Measurements from ENCODE around the gene DNAH3.
"Not testable (repeated sequence)": the region's sequence is repeated elsewhere in the genome, so short reads cannot be mapped to it uniquely, and the experiment has no call there.

DNAH3 gene

DNA sequence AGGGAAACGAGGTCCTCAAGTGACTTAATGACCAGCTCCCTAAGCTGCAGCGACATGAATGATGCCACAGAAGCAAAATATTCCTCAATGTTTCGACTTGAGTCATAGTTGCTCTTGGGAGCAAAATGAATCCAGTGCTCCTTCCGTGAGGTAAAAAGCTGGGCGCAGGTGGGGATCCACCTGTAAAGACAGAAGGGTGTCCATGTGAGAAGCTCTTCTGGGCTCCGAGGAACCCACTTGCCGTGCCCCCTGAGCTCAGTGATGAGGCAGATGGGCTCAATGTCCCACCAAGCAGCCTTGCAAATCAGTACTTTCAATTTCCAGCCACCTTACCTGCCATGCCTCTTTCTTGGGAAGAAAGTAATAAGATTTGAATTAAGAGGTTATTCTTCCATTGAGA is 25.5 kb downstream of the DNAH3 start:
- TF ChIP-seq POLR2A (IDR thresholded peaks at IDR 0.05; ENCODE audit: low read length) (no peak), GATA1 (IDR thresholded peaks at IDR 0.05; ENCODE audit: low read depth, low read length) (no peak)
- DNase-seq, result no peak

DNA sequence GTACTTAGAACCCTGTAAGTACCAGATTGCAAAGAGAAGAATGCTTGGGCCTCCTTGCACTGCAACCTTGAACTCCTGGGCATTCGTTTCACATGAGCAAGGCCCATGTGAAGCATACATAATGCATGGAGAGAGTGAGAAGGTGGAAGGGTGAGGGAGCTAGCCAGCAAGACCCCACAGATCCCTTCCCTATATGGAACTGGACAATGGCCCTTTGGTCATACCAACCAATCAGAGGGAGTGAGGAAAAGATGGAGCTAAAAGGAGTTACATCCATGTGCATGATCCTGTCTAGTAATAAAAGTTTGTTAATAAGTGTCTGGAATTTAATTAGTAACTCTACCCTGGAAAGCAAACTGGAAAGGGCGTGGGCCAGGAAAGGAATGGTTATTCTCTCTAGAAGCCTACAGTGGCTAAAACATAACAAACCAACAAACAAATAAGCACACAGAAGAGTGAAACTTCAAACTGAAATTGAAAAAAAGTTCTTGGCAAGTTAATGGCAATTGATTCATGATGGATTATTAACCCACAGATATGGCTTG is 29.6 kb downstream of the DNAH3 start:
- no peak for DNase-seq
- TF ChIP-seq GATA1 (IDR thresholded peaks at IDR 0.05; ENCODE audit: low read depth, low read length) (no peak), POLR2A (IDR thresholded peaks at IDR 0.05; ENCODE audit: low read length) (no peak)

DNA sequence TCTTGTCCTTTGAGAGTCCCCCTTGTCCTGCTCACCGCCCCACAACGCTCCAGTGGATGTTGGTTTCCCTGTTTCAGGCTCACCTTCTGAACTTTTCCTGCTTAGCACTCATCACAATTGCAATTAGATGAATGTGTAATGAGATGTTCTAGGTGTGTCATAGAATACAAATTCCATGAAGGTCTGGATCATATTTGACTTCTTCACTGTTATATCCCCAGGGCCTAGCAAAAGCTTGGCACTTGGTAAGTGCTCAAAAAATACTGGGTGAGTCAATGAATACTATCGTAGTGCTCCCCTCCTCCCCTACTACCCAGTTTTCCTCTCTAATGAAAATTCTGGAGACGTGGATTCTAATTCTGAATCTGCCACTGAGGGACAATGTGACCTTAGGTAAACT is 33.1 kb downstream of the DNAH3 start:
- no peak for DNase-seq
- no peak for TF ChIP-seq POLR2A (IDR thresholded peaks at IDR 0.05; ENCODE audit: low read length)
- TF ChIP-seq GATA1 (IDR thresholded peaks at IDR 0.05; ENCODE audit: low read depth, low read length), result no peak

DNA sequence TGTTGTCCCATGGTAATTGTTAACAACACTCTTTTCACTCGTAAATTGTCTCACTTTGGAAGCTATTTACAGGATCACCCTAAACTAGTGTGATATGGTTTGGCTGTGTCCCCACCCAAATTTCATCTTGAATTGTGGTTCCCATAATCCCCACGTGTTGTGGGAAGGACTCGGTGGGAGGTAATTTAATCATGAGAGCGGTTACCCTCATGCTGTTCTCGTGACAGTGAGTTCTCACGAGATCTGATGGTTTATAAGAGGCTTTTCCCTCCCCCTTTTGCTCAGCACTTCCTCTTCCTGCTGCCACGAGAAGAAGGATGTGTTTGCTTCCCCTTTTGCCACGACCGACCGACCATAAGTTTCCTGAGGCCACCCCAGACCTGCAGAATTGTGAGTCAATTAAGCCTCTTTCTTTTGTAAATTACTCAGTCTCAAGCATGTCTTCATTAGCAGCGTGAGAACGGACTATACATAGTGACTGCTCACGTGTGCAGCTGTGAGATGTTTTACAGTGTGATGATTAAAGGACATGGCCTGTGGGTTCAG is 34.4 kb downstream of the DNAH3 start:
- no peak for DNase-seq
- TF ChIP-seq GATA1 (IDR thresholded peaks at IDR 0.05; ENCODE audit: low read depth, low read length), result no peak

DNA sequence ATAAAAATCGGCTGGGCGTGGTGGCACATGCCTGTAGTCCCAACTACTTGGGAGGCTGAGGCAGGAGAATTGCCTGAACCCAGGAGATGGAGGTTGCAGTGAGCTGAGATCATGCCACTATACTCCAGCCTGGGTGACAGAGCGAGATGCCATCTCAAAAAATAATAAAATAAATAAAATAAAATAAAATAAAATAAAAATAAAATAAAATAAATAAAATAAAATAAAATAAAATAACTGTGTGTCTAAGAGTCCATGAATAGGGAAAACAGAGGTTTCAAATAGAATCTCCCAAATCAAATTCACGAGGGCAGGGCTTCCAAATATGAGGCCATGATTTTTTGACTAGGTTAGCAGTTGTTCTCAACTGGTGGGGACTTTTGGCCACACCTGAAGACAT is 35.1 kb downstream of the DNAH3 start:
- DNase-seq, result not testable (repeated sequence)

DNA sequence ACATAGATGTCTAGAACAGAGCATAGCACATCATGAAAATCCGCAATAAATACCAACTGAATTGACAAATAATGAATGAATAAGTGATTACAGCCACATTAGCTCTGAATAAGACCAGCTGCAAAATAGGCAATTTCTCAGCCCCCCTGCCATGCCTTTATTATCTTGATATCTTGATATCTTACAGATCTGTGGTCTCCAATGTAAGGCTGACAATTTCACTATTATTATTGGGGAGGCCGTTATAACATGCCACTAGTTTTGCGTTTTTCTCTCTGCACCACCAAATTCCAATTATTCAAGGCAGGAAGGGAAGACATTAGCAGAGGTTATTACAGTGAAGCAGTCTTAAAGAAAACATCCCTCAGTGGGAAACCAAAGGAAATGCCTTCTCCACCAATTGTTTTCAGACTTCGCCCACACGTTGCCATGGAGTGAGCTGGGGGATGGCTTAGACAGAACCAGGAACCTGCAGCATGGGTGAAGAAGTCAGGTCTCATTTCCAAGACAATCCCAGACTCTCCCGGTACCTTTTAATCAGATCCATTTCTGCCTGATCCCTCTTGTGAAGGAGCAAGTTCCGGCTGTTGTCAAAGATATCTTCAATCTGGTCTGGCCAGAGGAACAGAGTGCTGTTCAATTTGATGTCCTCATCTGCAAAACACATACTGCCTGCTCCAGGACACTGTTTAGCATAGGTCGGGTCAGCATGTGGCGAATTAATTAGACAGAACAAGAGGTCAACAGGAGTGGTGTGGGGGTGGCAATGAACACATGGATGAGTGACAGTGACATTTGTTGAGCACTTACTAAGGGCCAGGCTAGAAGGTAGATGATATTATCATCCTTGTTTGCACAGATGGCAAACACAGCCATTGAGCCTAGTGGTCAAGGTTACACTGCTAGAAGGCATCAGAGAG is 46.4 kb downstream of the DNAH3 start:
- no peak for DNase-seq
- no peak for TF ChIP-seq POLR2A (IDR thresholded peaks at IDR 0.05; ENCODE audit: low read length)
- TF ChIP-seq GATA1 (IDR thresholded peaks at IDR 0.05; ENCODE audit: low read depth, low read length), result no peak

DNA sequence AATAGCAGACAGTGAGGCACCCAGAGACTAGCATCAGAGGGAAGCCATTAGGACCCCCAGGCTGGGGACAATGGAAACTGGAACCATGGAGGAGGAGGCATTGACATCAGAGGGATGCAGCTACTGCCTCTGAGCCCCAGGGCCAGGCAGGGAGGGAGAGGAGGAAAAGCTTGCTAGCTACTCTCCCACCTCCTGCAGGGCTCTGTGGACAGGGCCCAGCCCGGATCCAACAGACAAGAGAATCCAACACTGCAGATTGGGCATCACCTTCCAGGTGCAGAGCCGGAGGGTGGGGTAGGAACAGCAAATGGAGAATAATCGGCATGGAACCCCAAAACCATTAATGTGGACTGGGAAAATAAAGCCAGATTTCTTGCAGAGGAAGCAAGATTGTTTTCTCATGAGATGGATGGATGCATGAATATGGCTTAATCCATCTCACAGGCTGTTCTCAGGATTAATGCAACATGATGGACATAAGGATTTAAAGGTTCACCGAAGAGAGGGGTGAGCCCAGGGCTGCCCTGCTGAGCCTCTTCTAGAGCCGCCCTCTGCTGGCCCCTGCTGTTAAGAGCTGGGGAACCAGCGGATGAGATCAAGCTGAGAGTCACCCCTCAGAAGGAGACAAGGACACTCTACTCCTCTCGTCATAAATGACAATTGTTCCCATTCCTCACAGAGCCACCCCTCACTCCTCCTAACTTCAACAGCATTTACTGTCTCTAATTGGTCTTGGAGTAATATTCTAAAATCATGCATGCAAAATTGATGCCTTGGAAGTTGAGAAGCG is 48.8 kb downstream of the DNAH3 start:
- no peak for TF ChIP-seq GATA1 (IDR thresholded peaks at IDR 0.05; ENCODE audit: low read depth, low read length)
- no peak for TF ChIP-seq POLR2A (IDR thresholded peaks at IDR 0.05; ENCODE audit: low read length)
- peak; percentile 16 to 24 for DNase-seq

DNA sequence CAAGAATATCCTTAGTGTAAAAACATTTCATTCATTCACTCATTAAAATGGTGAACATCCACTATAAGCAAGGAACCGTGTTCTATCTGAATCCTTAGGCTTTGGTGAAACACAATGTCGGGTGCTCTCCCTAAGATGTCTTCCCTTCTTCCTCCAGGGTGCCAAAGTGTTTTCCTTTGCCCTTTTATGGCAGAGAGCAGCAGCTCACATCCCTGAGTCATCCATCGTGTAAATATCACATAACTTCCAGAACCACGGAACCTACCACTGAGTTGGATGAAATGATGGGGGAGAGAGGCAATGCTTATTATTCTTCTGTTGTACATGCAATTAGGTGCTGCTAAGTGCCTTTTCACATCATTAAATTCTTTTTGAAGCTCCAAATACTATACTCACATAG is 50.2 kb downstream of the DNAH3 start:
- no peak for TF ChIP-seq POLR2A (IDR thresholded peaks at IDR 0.05; ENCODE audit: low read length)
- TF ChIP-seq GATA1 (IDR thresholded peaks at IDR 0.05; ENCODE audit: low read depth, low read length), result no peak
- no peak for DNase-seq

DNA sequence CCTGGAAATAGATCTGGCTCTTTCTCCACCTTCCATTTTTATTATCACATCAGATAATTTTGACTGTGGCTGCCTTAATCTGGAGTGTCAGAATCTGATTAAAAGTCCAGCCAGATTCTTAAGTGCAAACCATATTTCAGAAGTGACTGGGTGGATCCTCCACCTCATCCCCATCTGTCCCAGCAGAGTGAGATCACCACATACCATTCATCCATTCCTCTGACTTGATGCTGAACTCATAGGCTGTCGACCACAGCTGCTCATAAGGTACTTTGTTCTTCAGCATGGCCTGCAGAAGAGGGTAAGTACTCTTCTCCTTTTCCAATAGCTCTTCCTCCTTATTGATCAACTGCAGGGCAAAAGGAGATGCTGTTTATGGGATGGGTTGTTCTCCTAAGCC is 53.5 kb downstream of the DNAH3 start:
- TF ChIP-seq GATA1 (IDR thresholded peaks at IDR 0.05; ENCODE audit: low read depth, low read length), result no peak
- no peak for TF ChIP-seq POLR2A (IDR thresholded peaks at IDR 0.05; ENCODE audit: low read length)
- no peak for DNase-seq

DNA sequence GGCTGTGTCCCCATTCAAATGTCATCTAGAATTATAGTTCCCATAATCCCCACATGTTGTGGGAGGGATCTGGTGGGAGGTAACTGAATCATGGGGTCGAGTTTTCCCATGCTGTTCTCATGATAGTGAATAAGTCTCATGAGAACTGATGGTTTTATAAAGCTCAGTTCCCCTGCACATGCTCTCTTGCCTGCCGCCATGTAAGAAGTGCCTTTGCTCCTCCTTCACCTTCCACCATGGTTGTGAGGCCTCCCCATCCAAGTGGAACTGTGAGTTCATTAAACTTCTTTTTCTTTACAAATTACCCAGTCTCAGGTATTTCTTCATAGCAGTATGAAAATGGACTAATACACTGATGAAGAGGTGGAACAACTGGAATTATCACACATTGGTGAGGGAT is 55.9 kb downstream of the DNAH3 start:
- not testable (repeated sequence) for DNase-seq

DNA sequence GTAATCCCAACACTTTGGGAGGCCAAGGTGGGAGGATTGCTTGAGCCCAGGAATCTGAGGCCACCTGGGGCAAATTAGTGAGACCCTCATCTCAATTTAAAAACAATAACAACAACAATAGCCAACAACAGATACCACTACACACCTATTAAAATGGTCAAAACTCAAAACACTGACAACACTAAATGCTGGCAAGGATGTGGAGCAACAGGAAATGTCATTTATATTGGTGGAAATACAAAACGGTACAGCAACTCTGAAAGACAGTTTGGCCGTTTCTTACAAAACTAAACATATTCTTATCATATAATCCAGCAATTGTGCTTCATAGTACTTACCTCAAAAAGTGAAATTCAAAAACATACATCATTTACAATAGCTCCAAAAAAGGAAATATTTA is 57.7 kb downstream of the DNAH3 start:
- no peak for DNase-seq
- TF ChIP-seq GATA1 (IDR thresholded peaks at IDR 0.05; ENCODE audit: low read depth, low read length) (no peak), POLR2A (IDR thresholded peaks at IDR 0.05; ENCODE audit: low read length) (no peak)

DNA sequence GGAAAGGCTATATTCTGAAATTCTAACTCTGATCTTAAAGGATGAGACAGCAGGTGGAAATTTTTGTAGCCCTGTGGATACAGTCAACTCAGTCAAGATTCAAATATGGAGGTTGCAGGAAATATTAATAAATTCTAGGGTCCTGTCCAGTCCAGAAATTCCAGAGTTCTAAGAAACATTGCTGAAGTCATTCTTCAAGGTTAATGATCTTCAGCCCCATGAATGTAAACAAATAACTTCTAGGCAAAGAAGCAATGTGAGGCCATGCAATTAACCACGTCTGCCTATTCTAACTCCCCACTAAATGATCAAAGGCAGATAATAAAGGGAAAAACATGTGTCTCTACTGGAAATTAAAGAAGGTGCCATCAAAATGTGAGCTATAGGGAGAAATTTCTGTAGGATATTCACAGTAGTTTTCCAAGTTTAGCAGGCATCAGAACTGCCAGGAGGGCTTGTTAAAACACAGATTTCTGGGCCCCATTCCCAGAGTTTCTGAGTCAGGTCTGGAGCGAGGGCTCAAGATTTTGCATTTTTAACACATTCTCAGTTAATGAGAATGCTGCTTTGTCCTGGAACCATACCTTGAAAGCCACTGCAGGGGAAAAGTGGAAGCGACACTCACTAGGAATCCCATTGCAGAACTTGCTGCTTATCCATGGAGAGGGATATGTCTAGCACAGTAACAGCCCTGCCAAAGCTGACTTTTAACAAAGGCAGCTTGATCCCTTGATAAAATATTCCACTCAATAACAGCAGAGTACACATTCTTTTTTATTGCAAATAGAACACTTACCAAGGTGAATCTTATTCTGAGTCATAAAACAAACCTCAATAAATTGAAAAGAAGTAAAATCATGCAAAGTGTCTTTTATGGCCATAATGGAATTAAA is 61.8 kb downstream of the DNAH3 start:
- DNase-seq, result no peak
- TF ChIP-seq POLR2A (IDR thresholded peaks at IDR 0.05; ENCODE audit: low read length) (no peak), GATA1 (IDR thresholded peaks at IDR 0.05; ENCODE audit: low read depth, low read length) (no peak)

DNA sequence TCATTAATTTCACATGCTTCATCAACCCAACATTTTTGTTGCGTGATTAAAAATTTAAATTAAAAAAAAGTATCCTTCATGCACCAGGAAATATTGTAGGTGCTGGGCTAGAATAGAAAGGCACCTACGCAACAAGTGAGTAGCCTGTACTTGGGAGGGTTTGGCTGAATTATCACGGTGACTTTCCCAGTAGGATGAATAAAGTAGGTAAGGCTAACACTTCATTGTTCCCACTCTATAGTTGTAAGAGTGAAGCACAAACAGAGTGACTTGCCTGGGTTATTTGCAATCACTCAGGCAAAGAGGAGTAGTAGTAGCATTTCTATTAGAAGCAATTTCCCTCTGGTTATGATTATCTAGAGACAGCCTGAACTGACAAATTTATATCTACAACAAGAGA is 62.5 kb downstream of the DNAH3 start:
- DNase-seq, result no peak
- TF ChIP-seq POLR2A (IDR thresholded peaks at IDR 0.05; ENCODE audit: low read length) (no peak), GATA1 (IDR thresholded peaks at IDR 0.05; ENCODE audit: low read depth, low read length) (no peak)

Data from erythroblast (primary cell).